GM23248 (cell line): ENCODE results near the gene MCRIP2. TPM values are rescaled to one million over a fixed set of nuclear protein-coding genes. Genes with fewer than 3 reads are reported as not detected.

Source experiments
- DNase-seq: peaks from one replicate; pipeline ENCODE4 v3.0.0-alpha.2; 2015
- H2AFZ ChIP-seq: fragments of 200-600 bp; sonication (generic); 2 replicates; pipeline ENCODE4 v1.6.1; 2016; ENCODE audit warnings: antibody characterized with exemption
- H3F3A ChIP-seq: fragments of 200-600 bp; sonication (generic); 2 replicates; pipeline ENCODE4 v1.6.1; 2016; ENCODE audit warnings: mild to moderate bottlenecking, antibody characterized with exemption, mixed run types; ENCODE audit not compliant: insufficient read depth
- H3K27ac ChIP-seq: fragments of 200-600 bp; sonication (generic); 2 replicates; pipeline ENCODE4 v1.5.1; 2016; ENCODE audit warnings: mild to moderate bottlenecking
- H3K27me3 ChIP-seq: fragments of 200-600 bp; sonication (generic); replicated peaks from 2 replicates; pipeline ENCODE4 v1.6.1; 2016; ENCODE audit warnings: mild to moderate bottlenecking; ENCODE audit not compliant: insufficient read depth
- H3K36me3 ChIP-seq: fragments of 200-600 bp; sonication (generic); 2 replicates; pipeline ENCODE4 v1.6.1; 2016; ENCODE audit warnings: low read depth, mild to moderate bottlenecking
- H3K4me1 ChIP-seq: fragments of 200-600 bp; sonication (generic); 2 replicates; pipeline ENCODE4 v1.6.1; 2016; ENCODE audit warnings: mild to moderate bottlenecking; ENCODE audit not compliant: insufficient read depth
- H3K4me2 ChIP-seq: fragments of 200-600 bp; sonication (generic); one replicate; pipeline ENCODE4 v1.6.1; 2016; ENCODE audit warnings: mild to moderate bottlenecking; ENCODE audit not compliant: unreplicated experiment
- H3K4me3 ChIP-seq: fragments of 200-600 bp; sonication (generic); 2 replicates; pipeline ENCODE4 v1.5.1; 2016; ENCODE audit warnings: mild to moderate bottlenecking
- H3K79me2 ChIP-seq: fragments of 200-600 bp; sonication (generic); 2 replicates; pipeline ENCODE4 v1.6.1; 2016; ENCODE audit warnings: mild to moderate bottlenecking; ENCODE audit not compliant: insufficient read depth
- H3K9ac ChIP-seq: fragments of 200-600 bp; sonication (generic); 2 replicates; pipeline ENCODE4 v1.6.1; 2016; ENCODE audit warnings: mild to moderate bottlenecking
- H3K9me2 ChIP-seq: fragments of 200-600 bp; sonication (generic); 2 replicates; pipeline ENCODE4 v1.6.1; 2016; ENCODE audit warnings: mixed run types, mild to moderate bottlenecking, moderate library complexity; ENCODE audit not compliant: insufficient read depth
- H3K9me3 ChIP-seq: fragments of 200-600 bp; sonication (generic); one replicate; pipeline ENCODE4 v1.6.1; 2017; ENCODE audit warnings: low read depth
- H4K20me1 ChIP-seq: fragments of 200-600 bp; sonication (generic); 2 replicates; pipeline ENCODE4 v1.6.0; 2016; ENCODE audit not compliant: insufficient read depth
- EZH2 ChIP-seq: fragments of 200-600 bp; sonication (generic); IDR thresholded peaks from 2 replicates; pipeline ENCODE4 v1.6.1; 2018; ENCODE audit warnings: antibody characterized with exemption, mild to moderate bottlenecking; ENCODE audit not compliant: insufficient read depth, poor library complexity, severe bottlenecking
- EZH2phosphoT487 ChIP-seq: fragments of 200-600 bp; sonication (generic); IDR thresholded peaks from 2 replicates; pipeline ENCODE4 v1.6.1; 2018; ENCODE audit warnings: antibody characterized with exemption, moderate library complexity, mild to moderate bottlenecking, low read depth; ENCODE audit not compliant: insufficient read depth
- WGBS, 2 experiments: methylation state at CpG; one replicate each; pipeline ENCODE4 v1.1.6; 2015 to 2017; ENCODE audit warnings: low lambda C conversion rate in 2 of 2, low coverage in 1 of 2; ENCODE audit errors: missing lambda C conversion rate in 2 of 2; 5-methylcytosine and 5-hydroxymethylcytosine counted together
- in situ Hi-C: fragments of 300-500 bp; cut with MboI; formaldehyde crosslinking; loops from 2 replicates; pipeline ENCODE4 v1.15.0; 2020
- polyA plus RNA-seq: library from polyadenylated mRNA; unstranded; fragments of >200 nt; fragmentation: Nextera tagmentation; extraction: Ambion mirVana; gene quantifications from 2 replicates; pipeline ENCODE4 v1.2.1, GENCODE V29; 2016
- total RNA-seq: library from RNA; depleted of rRNA; stranded (reverse); fragments of >200 nt; shearing (Covaris generic); gene quantifications from 2 replicates; pipeline ENCODE4 v1.2.3, GENCODE V29; 2014

The MCRIP2 gene
- total and polyA plus RNA-seq, 2 experiments from 2014 or later, result 22.6 to 30.4 TPM

DNA sequence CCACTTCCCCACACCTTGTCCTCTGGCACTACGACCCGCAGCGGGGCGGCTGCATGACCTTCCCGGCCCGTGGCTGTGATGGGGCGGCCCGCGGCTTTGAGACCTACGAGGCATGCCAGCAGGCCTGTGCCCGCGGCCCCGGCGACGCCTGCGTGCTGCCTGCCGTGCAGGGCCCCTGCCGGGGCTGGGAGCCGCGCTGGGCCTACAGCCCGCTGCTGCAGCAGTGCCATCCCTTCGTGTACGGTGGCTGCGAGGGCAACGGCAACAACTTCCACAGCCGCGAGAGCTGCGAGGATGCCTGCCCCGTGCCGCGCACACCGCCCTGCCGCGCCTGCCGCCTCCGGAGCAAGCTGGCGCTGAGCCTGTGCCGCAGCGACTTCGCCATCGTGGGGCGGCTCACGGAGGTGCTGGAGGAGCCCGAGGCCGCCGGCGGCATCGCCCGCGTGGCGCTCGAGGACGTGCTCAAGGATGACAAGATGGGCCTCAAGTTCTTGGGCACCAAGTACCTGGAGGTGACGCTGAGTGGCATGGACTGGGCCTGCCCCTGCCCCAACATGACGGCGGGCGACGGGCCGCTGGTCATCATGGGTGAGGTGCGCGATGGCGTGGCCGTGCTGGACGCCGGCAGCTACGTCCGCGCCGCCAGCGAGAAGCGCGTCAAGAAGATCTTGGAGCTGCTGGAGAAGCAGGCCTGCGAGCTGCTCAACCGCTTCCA lies 8.1 kb upstream of the MCRIP2 start:
- Histone ChIP-seq H3K9me3 (no peaks in the 10 kb centered on the region), H3K27ac (no peak overlapping the region), H3K9ac (no peak overlapping the region), H4K20me1 (no peaks in the 10 kb centered on the region), H3K9me2 (no peaks in the 10 kb centered on the region), H3F3A (no peaks in the 10 kb centered on the region), H3K27me3 (no peaks in the 10 kb centered on the region), H3K4me2 (no peak overlapping the region), H3K79me2 (peaks cover 14% of the 10 kb centered on the region), H2AFZ (no peak overlapping the region), H3K4me3 (no peak overlapping the region), H3K4me1 (0 out of 2 replicates have a peak, but pooled peaks cover 6% of the 10 kb centered on the region), H3K36me3 (no peaks in the 10 kb centered on the region)
- TF ChIP-seq EZH2, result no peak
- TF ChIP-seq EZH2phosphoT487, result no peak
- DNase-seq, result no peak
- in situ Hi-C loops, result no loop called here
- 97% methylated on average over 68 to 69 of the region's 74 CpGs for WGBS, 2 experiments

DNA sequence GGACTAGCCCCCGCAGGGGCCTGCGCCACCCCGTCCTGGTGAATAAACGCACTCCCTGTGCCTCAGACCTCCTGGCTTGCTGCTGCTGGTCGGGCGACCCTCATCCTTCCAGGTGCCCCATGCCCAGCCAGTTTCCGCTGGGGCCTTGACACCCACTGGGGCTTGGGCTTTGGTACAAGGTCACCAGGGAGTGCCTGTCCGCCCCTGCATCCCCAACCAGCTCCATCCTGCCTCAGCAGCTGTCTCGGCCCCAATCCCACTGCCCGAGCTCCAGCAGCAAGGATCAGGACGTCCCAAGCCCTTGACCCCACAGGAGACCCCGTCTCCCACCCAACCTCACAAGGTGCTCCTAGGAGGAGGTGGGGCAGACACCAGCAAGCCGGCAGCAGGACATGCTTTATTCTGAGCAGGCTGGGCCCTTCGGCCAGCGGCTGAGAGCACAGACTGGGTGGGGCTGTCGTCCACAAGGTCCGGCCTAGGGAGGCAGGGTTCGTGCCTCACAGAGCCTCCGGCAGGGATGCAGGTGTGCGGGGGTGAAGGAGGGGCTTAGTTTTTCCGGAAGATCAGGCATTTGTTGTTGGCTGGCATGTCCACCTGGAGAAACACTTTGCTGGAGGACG lies 7.5 kb upstream of the MCRIP2 start:
- Histone ChIP-seq H3K4me2 (no peak overlapping the region), H3K9me3 (no peaks in the 10 kb centered on the region), H2AFZ (no peak overlapping the region), H3F3A (peaks cover 4% of the 10 kb centered on the region), H3K27me3 (no peaks in the 10 kb centered on the region), H3K36me3 (no peaks in the 10 kb centered on the region), H3K9me2 (no peaks in the 10 kb centered on the region), H3K9ac (no peak overlapping the region), H4K20me1 (no peaks in the 10 kb centered on the region), H3K79me2 (peaks cover 14% of the 10 kb centered on the region), H3K27ac (no peak overlapping the region), H3K4me1 (0 out of 2 replicates have a peak, but pooled peaks cover 6% of the 10 kb centered on the region), H3K4me3 (no peak overlapping the region)
- WGBS, 2 experiments, result 92 to 95% methylated on average over 19 to 22 of the region's 22 CpGs
- DNase-seq, result no peak
- in situ Hi-C loops, result no loop called here
- TF ChIP-seq EZH2phosphoT487, result no peak
- TF ChIP-seq EZH2, result no peak

DNA sequence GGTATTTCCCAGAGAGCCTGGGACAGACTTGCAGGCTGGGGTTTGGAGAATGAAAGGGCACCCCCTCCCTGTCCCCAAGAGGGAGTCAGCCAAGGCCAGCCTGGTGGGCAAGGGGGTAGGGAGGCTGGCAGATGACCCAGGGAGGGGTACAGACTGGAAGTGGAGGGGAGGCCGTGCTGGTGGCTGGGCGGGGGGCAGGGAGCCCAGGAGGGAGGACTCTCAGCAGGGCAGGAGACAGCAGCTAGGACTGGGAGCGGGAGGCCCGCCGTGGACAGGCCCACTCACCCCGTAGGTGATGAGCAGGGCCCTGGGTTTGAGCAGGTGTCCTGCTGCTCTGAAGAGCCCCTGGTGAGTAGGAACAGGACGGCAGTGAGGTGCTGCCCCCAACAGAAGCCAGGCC lies 6.6 kb upstream of the MCRIP2 start:
- peak overlapping the region; percentile 90 for H3K4me3 ChIP-seq
- 75 to 78% methylated on average over 5 to 7 of the region's 7 CpGs for WGBS, 2 experiments

GRCh38 chr16:635573-636205 lies 5.9 kb upstream of the MCRIP2 start:
- in situ Hi-C loops, result no loop called here
- peak; percentile 43 for DNase-seq
- H3K4me3 ChIP-seq, result peak overlapping the region; percentile 90
- TF ChIP-seq EZH2 (no peak), EZH2phosphoT487 (no peak)
- peaks cover 9% of the 10 kb centered on the region for H3F3A ChIP-seq
- H3K36me3 ChIP-seq, result no peaks in the 10 kb centered on the region
- H2AFZ ChIP-seq, result peak overlapping the region; percentile 56
- H3K9me3 ChIP-seq, result no peaks in the 10 kb centered on the region
- peaks cover 14% of the 10 kb centered on the region for H3K79me2 ChIP-seq
- 1 to 3% methylated on average over 35 to 39 of the region's 55 CpGs for WGBS, 2 experiments
- peak overlapping the region; percentile 80 for H3K9ac ChIP-seq
- H3K9me2 ChIP-seq, result no peaks in the 10 kb centered on the region
- no peaks in the 10 kb centered on the region for H4K20me1 ChIP-seq
- H3K4me2 ChIP-seq, result peak overlapping the region; percentile 87
- H3K27me3 ChIP-seq, result no peaks in the 10 kb centered on the region
- H3K27ac ChIP-seq, result peak overlapping the region; percentile 85
- 0 out of 2 replicates have a peak, but pooled peaks cover 6% of the 10 kb centered on the region for H3K4me1 ChIP-seq

More for the DNA sequence above, 6.6 kb upstream of the MCRIP2 start:
- no peak for DNase-seq
- H3K36me3 ChIP-seq, result no peaks in the 10 kb centered on the region
- no peaks in the 10 kb centered on the region for H3K27me3 ChIP-seq
- no peak for TF ChIP-seq EZH2
- no peak for TF ChIP-seq EZH2phosphoT487
- H4K20me1 ChIP-seq, result no peaks in the 10 kb centered on the region
- in situ Hi-C loops, result no loop called here
- H2AFZ ChIP-seq, result no peak overlapping the region
- no peak overlapping the region for H3K27ac ChIP-seq
- H3K79me2 ChIP-seq, result peaks cover 14% of the 10 kb centered on the region
- H3K4me1 ChIP-seq, result 0 out of 2 replicates have a peak, but pooled peaks cover 6% of the 10 kb centered on the region
- H3F3A ChIP-seq, result peaks cover 9% of the 10 kb centered on the region
- no peaks in the 10 kb centered on the region for H3K9me2 ChIP-seq
- H3K9me3 ChIP-seq, result no peaks in the 10 kb centered on the region
- H3K9ac ChIP-seq, result peak overlapping the region; percentile 80
- H3K4me2 ChIP-seq, result peak overlapping the region; percentile 87
